Suprapubic skin (tissue), 4 donors: ENCODE data around the gene ATP5F1E.

Source experiments
- POLR2A ChIP-seq, 2 donors: fragments of 450-650 bp; IDR thresholded peaks; one replicate each; pipeline ENCODE4 v1.6.1; 2017; ENCODE audit warnings: antibody characterized with exemption in 2 of 2, mild to moderate bottlenecking in 2 of 2, moderate library complexity in 2 of 2
- POLR2AphosphoS5 ChIP-seq, 3 donors: sonication (generic); formaldehyde crosslinking; IDR thresholded peaks; one replicate each; pipeline ENCODE4 v1.6.1; 2017; ENCODE audit warnings: antibody characterized with exemption in 3 of 3
- TF ChIP-seq, protein P1 (sequence below), 2 donors: fragments of 200-600 bp in 1 of 2; fragments of 450-650 bp in 1 of 2; sonication (generic) in 1 of 2; IDR thresholded peaks; one replicate each; pipeline ENCODE4 v1.5.1; 2016 to 2019; ENCODE audit warnings: antibody characterized with exemption in 2 of 2, mild to moderate bottlenecking in 1 of 2, moderate library complexity in 1 of 2

DNA sequence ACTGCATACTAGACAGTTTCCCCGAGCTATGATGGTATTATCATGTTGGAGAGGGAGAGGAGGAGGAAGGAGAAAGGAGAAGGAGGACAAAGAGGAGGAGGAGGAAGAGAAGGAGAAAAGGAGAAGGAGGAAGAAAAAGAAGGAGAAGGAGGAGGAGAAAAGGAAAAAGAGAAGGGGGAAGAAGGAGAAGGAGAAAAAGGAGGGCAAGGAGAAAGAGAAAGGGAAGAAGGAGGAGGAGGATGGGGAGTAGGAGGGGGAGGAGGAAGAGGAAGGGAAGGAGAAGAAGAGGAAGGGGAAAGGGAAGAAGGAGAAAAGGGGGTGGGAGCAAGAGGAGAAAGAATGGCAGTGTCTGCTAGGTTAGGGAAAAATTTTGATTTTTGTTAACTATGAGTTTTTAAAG lies 45.6 kb upstream of the ATP5F1E start:
- TF ChIP-seq, protein P1, sequence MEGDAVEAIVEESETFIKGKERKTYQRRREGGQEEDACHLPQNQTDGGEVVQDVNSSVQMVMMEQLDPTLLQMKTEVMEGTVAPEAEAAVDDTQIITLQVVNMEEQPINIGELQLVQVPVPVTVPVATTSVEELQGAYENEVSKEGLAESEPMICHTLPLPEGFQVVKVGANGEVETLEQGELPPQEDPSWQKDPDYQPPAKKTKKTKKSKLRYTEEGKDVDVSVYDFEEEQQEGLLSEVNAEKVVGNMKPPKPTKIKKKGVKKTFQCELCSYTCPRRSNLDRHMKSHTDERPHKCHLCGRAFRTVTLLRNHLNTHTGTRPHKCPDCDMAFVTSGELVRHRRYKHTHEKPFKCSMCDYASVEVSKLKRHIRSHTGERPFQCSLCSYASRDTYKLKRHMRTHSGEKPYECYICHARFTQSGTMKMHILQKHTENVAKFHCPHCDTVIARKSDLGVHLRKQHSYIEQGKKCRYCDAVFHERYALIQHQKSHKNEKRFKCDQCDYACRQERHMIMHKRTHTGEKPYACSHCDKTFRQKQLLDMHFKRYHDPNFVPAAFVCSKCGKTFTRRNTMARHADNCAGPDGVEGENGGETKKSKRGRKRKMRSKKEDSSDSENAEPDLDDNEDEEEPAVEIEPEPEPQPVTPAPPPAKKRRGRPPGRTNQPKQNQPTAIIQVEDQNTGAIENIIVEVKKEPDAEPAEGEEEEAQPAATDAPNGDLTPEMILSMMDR (IDR thresholded peaks at IDR 0.05) = no peak
- TF ChIP-seq POLR2A (IDR thresholded peaks at IDR 0.05) = no peak
- TF ChIP-seq POLR2AphosphoS5 (IDR thresholded peaks at IDR 0.05) = no peak
